Stimulated activated naive B cell treated with anti-CD40 and anti-IgM and Interleukin-4, amounts not matched to agents 10 μg/mL and 1 μg/mL and 100 μg/mL, for 72 hours (primary cell): Measurements from ENCODE around the gene F12.
"Not testable (repeated sequence)": the region's sequence is repeated elsewhere in the genome, so short reads cannot be mapped to it uniquely, and the experiment has no call there.

ENCODE experiments used
- ATAC-seq, 2 donors: fragments of 150-1000 bp; cut with Tn5 transposase; replicated peaks; 2 replicates each; pipeline ENCODE4 v1.10.0; 2021; ENCODE audit warnings: moderate library complexity in 1 of 2
- DNase-seq: peaks from one replicate; pipeline ENCODE4 v3.0.0; 2021
- H3K27ac Mint-ChIP-seq: one replicate; pipeline ENCODE4 v1.8.0; 2022; ENCODE audit warnings: mild to moderate bottlenecking, mixed read lengths
- H3K27me3 Mint-ChIP-seq, 2 donors: one replicate each; pipeline ENCODE4 v1.8.0; 2022; ENCODE audit warnings: mixed read lengths in 2 of 2
- H3K36me3 Mint-ChIP-seq, 2 donors: one replicate each; pipeline ENCODE4 v1.8.0; 2022; ENCODE audit warnings: mixed read lengths in 2 of 2, mild to moderate bottlenecking in 1 of 2
- H3K4me1 Mint-ChIP-seq, 2 donors: one replicate each; pipeline ENCODE4 v1.8.0; 2022; ENCODE audit warnings: mixed read lengths in 2 of 2, mild to moderate bottlenecking in 1 of 2
- H3K4me3 Mint-ChIP-seq, 2 donors: one replicate each; pipeline ENCODE4 v1.8.0; 2022; ENCODE audit warnings: mild to moderate bottlenecking in 2 of 2, mixed read lengths in 2 of 2, moderate library complexity in 1 of 2
- H3K9me3 Mint-ChIP-seq, 2 donors: one replicate each; pipeline ENCODE4 v1.8.0; 2022; ENCODE audit warnings: mixed read lengths in 2 of 2, mild to moderate bottlenecking in 1 of 2

F12 gene

DNA sequence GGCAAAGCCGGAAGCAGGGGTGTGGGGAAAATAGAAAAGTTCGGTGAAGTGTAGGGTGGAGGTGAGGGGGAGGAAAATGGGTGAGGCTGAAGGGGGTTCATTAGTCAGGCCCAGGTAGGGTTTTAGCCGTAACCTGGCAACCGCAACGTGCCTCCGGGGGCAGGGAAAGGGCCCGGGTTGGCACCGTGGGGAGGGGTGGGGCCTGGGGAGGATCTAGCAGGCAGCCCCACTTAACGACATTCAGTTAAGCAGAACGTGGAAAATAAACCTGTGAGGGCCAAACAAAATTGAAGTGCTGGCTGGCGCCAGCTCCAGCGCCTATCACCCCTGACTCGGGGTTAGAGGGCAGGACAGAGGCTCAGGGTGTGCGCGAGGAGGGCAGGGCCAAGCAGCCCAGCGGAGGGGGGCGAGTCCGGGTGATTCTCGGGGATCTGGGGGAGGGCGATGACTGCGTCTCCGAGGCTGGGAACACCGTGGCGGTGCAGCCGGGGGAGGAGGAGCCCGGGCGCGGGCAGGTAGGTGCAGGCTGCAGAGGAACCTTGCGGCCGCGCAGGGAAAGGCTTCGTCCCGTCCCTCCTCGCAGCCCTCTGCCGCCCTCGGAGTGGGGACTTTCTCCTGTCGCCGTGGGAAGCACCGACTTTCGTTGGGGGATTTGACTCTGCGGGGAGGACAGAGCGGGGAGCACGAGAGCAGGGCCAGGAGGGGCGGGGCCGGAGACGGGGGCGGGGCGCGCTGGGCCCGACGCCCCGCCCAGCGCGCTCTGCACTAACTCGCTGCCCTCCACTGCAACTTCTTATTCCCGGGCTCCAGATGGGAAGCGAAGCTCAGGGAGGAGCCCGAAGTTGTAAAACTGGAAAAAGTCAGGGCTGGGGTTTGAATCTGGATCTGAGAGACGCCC is 46.5 kb downstream of the F12 start:
- peaks cover 11 to 20% of the 10 kb centered on the region in 2 donors for H3K36me3 Mint-ChIP-seq
- peaks cover 59 to 87% of the 10 kb centered on the region in 2 donors for H3K4me1 Mint-ChIP-seq
- no peaks in the 10 kb centered on the region for H3K27me3 Mint-ChIP-seq
- DNase-seq (peak; percentile 71), ATAC-seq (peak; percentile 69 to 72)
- H3K4me3 Mint-ChIP-seq = peak overlapping the region; percentile 86 to 87
- H3K9me3 Mint-ChIP-seq = no peaks in the 10 kb centered on the region
- H3K27ac Mint-ChIP-seq = peak overlapping the region; percentile 88

GRCh38 chr5:177362292-177362609 is 47.1 kb downstream of the F12 start:
- peak overlapping the region; percentile 88 for H3K27ac Mint-ChIP-seq
- H3K9me3 Mint-ChIP-seq = no peaks in the 10 kb centered on the region
- peaks cover 63 to 93% of the 10 kb centered on the region in 2 donors for H3K4me1 Mint-ChIP-seq
- ATAC-seq = no peak
- no peak for DNase-seq
- H3K36me3 Mint-ChIP-seq = peaks cover 11 to 20% of the 10 kb centered on the region in 2 donors
- H3K27me3 Mint-ChIP-seq = no peaks in the 10 kb centered on the region
- H3K4me3 Mint-ChIP-seq = peak overlapping the region; percentile 86 to 87

- H3K4me3 Mint-ChIP-seq = peak overlapping the region; percentile 86 to 87
- ATAC-seq (peak in 1 of 2 donors; percentile 19), DNase-seq (no peak)
- peak overlapping the region; percentile 88 for H3K27ac Mint-ChIP-seq
- no peaks in the 10 kb centered on the region for H3K27me3 Mint-ChIP-seq
- peaks cover 66 to 95% of the 10 kb centered on the region in 2 donors for H3K4me1 Mint-ChIP-seq
- H3K9me3 Mint-ChIP-seq = no peaks in the 10 kb centered on the region
- peaks cover 9 to 15% of the 10 kb centered on the region in 2 donors for H3K36me3 Mint-ChIP-seq
These were observed 47.7 kb downstream of the F12 start for GRCh38 chr5:177361418-177362291.

GRCh38 chr5:177360740-177361139 is 48.6 kb downstream of the F12 start:
- not testable (repeated sequence) for H3K27ac Mint-ChIP-seq, H3K4me3 Mint-ChIP-seq, H3K36me3 Mint-ChIP-seq, H3K27me3 Mint-ChIP-seq, H3K9me3 Mint-ChIP-seq, ATAC-seq, DNase-seq
- H3K4me1 Mint-ChIP-seq = peaks cover 68 to 95% of the 10 kb centered on the region in 2 donors

GRCh38 chr5:177359860-177360259 is 49.5 kb downstream of the F12 start:
- Mint-ChIP-seq H3K27me3 (no peaks in the 10 kb centered on the region), H3K4me3 (peak overlapping the region; percentile 22 to 95), H3K27ac (peak overlapping the region; percentile 4), H3K9me3 (no peaks in the 10 kb centered on the region), H3K36me3 (peaks cover 2 to 6% of the 10 kb centered on the region in 2 donors), H3K4me1 (peaks cover 68 to 91% of the 10 kb centered on the region in 2 donors)
- no peak for ATAC-seq
- DNase-seq = no peak

- Mint-ChIP-seq H3K36me3 (peaks cover 2 to 5% of the 10 kb centered on the region in 2 donors), H3K9me3 (no peaks in the 10 kb centered on the region), H3K4me3 (peak overlapping the region; percentile 92 to 95), H3K27ac (peak overlapping the region; percentile 21), H3K4me1 (peaks cover 68 to 91% of the 10 kb centered on the region in 2 donors), H3K27me3 (no peaks in the 10 kb centered on the region)
- ATAC-seq = no peak
- DNase-seq = no peak
These were observed 49.9 kb downstream of the F12 start for GRCh38 chr5:177359451-177359851.

DNA sequence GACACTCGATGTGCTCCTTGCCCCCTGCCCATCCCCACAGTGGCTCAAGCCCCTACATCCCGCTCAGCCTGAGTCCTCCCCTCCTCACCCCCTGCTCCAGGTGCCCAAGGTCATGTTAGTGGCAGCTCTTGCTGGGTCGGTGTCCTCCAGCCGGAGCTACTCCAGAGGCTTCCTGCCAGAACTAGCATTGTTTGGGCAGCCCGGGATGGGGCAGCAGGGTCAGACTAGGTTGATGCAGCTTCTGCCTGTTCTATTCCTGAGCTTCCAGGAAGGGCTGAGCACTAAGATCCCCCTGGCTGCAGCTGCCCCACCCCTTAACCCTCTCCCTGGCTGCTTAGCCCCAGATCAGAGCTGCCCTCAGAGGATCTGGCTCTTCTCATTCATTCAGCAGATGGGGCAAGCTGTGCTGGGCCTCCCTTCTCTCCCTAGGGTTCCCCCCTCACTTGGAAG is 51.0 kb downstream of the F12 start:
- peak overlapping the region; percentile 92 to 95 for H3K4me3 Mint-ChIP-seq
- ATAC-seq (no peak), DNase-seq (no peak)
- H3K36me3 Mint-ChIP-seq = peaks cover 2 to 3% of the 10 kb centered on the region in 2 donors
- H3K4me1 Mint-ChIP-seq = peaks cover 62 to 90% of the 10 kb centered on the region in 2 donors
- no peaks in the 10 kb centered on the region for H3K27me3 Mint-ChIP-seq
- H3K9me3 Mint-ChIP-seq = no peaks in the 10 kb centered on the region
- H3K27ac Mint-ChIP-seq = peak overlapping the region; percentile 91

GRCh38 chr5:177357459-177358351 is 51.7 kb downstream of the F12 start, which contains the start of gene RGS14:
TSS of gene RGS14 (plus strand) at chr5:177357924. CDS start at chr5:177358025, 101 bp downstream.
- Mint-ChIP-seq H3K36me3 (peaks cover 2 to 3% of the 10 kb centered on the region in 2 donors), H3K9me3 (no peaks in the 10 kb centered on the region), H3K27me3 (no peaks in the 10 kb centered on the region), H3K4me1 (peaks cover 60 to 90% of the 10 kb centered on the region in 2 donors), H3K27ac (peak within 1 kb of the TSS; percentile 93), H3K4me3 (peak within 1 kb of the TSS; percentile 92 to 95)
- DNase-seq (peak; percentile 68), ATAC-seq (peak; percentile 95 to 97)

GRCh38 chr5:177357146-177357458 is 52.3 kb downstream of the F12 start:
- peak in 1 of 2 donors; percentile 7 for ATAC-seq
- Mint-ChIP-seq H3K27me3 (no peaks in the 10 kb centered on the region), H3K36me3 (peaks cover 0 to 3% of the 10 kb centered on the region in 2 donors), H3K4me3 (peak overlapping the region; percentile 92 to 95), H3K27ac (peak overlapping the region; percentile 93), H3K9me3 (no peaks in the 10 kb centered on the region), H3K4me1 (peaks cover 54 to 90% of the 10 kb centered on the region in 2 donors)
- no peak for DNase-seq

DNA sequence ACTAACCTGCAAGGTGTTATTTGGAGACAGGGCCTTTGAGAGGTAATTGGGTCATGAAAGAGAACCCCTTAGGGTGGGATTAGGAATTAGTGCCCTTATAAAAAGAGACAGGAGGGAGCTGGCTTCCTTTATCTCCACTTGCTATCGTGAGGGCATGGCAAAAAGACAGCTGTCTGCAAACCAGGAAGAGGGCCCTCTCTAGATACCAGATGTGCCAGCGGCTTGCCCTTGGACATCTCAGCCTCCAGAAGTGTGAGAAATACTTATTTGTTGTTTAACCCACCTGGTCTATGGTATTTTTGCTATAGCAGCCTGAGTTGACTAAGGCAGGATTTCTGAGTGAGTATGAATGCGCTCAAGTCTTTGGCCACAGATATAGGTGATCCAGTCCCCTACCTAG is 52.6 kb downstream of the F12 start:
- Mint-ChIP-seq H3K4me3 (peak overlapping the region; percentile 92 to 95), H3K36me3 (peaks cover 0 to 3% of the 10 kb centered on the region in 2 donors), H3K9me3 (no peaks in the 10 kb centered on the region), H3K27me3 (no peaks in the 10 kb centered on the region), H3K4me1 (peaks cover 51 to 90% of the 10 kb centered on the region in 2 donors), H3K27ac (peak overlapping the region; percentile 93)
- DNase-seq (no peak), ATAC-seq (no peak)

DNA sequence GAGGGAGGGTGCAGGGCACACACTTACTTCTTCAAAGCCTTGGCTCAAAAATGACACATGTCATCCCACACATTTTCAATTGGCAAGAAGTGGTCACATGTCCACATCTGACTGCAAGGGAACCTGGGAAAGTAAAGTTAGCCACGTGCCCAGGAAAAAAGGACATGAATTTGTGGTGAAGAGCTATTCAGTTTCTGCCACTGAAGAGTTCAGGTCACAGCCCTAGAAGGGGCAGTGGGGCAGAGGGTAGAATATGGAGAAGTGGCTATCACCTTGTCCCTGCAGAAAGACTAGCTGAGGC is 53.5 kb downstream of the F12 start:
- H3K9me3 Mint-ChIP-seq = no peaks in the 10 kb centered on the region
- no peaks in the 10 kb centered on the region for H3K27me3 Mint-ChIP-seq
- H3K27ac Mint-ChIP-seq = no peak overlapping the region
- H3K4me3 Mint-ChIP-seq = no peak overlapping the region
- peaks cover 0 to 3% of the 10 kb centered on the region in 2 donors for H3K36me3 Mint-ChIP-seq
- ATAC-seq = no peak
- no peak for DNase-seq
- peaks cover 45 to 83% of the 10 kb centered on the region in 2 donors for H3K4me1 Mint-ChIP-seq

DNA sequence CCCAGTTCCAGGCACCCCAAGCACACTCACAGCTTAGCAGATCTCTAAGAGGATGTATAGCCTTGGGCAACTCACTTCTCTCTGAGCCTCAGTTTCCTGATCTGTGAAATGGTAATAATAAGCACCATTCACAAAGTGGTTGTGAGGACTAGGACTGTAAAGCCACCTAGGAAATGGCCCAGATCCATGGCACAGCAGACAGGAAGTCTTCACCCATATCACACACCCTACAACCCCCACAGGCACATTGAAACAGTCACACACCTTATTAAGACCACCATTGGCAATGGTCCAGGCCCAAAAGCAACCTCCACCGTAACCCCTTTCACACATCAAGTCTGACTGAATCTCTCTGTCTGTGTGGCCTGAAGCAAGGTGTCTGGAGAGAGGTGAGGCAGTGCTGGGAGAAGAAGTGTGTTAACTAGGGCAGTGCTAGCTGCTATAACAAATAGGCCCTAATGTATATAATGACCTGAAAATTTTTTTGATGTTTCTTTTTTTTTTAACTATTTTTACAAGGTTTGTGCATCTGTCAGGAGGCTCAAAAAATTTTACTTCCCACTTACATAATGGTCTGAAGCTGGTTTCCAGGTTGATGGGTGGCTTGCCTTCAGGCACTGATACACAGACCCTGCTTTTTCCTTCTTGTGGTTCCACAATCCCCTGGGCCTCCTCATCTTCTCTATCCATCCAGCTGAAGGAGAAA is 54.0 kb downstream of the F12 start:
- H3K36me3 Mint-ChIP-seq = peaks cover 0 to 3% of the 10 kb centered on the region in 2 donors
- DNase-seq (no peak), ATAC-seq (no peak)
- H3K27me3 Mint-ChIP-seq = no peaks in the 10 kb centered on the region
- H3K4me1 Mint-ChIP-seq = peaks cover 43 to 80% of the 10 kb centered on the region in 2 donors
- H3K9me3 Mint-ChIP-seq = no peaks in the 10 kb centered on the region
- H3K27ac Mint-ChIP-seq = no peak overlapping the region
- no peak overlapping the region for H3K4me3 Mint-ChIP-seq

DNA sequence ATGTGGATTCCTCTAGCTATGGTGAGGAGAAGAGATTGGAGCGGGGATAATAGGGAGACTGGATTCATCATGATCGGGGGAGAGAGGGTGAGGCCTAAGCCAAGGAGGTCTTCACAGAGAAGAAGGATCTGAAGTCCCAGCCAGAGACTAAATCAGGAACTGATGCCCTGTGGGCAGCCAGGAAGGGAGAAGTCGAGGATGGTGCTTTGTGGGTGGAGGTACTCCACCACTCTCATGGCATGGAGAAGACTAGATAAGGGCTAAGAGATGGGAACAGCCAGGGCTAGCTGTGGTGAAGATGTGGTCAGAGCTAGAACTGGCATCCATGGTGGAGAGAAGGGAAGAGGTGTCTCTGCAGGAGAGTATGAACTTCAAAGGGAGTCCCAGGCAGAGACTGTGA is 54.7 kb downstream of the F12 start:
- ATAC-seq = no peak
- DNase-seq = no peak
- no peaks in the 10 kb centered on the region for H3K27me3 Mint-ChIP-seq
- H3K27ac Mint-ChIP-seq = no peak overlapping the region
- peaks cover 43 to 80% of the 10 kb centered on the region in 2 donors for H3K4me1 Mint-ChIP-seq
- H3K9me3 Mint-ChIP-seq = no peaks in the 10 kb centered on the region
- H3K4me3 Mint-ChIP-seq = no peak overlapping the region
- H3K36me3 Mint-ChIP-seq = peaks cover 3 to 8% of the 10 kb centered on the region in 2 donors
